Epithelial cell of umbilical artery (primary cell): ENCODE data around the gene MMS22L. TPM values are rescaled to one million over a fixed set of nuclear protein-coding genes. Genes with fewer than 3 reads are reported as not detected.

Source experiments
- total RNA-seq: library from RNA; depleted of rRNA; stranded (reverse); fragments of >200 nt; gene quantifications from 2 replicates; pipeline ENCODE4 v1.2.3, GENCODE V29; 2014

Gene MMS22L
- total RNA-seq, result 14.6 and 24.5 TPM in 2 replicates

GRCh38 chr6:97282726-97283617 lies at the start of gene MMS22L:
MMS22L (minus strand) TSS chr6:97283216; CDS start chr6:97282477, 739 bp downstream.

